NCI-H2081 (cell line): ENCODE measurements around the gene TLE3.
"Not testable (repeated sequence)": the region's sequence is repeated elsewhere in the genome, so short reads cannot be mapped to it uniquely, and the experiment has no call there.

Experiments used
- DNase-seq, 2 experiments: peaks; one replicate each; lab custom pipeline; 2025; lab: John Stamatoyannopoulos, UW

TLE3 gene

DNA sequence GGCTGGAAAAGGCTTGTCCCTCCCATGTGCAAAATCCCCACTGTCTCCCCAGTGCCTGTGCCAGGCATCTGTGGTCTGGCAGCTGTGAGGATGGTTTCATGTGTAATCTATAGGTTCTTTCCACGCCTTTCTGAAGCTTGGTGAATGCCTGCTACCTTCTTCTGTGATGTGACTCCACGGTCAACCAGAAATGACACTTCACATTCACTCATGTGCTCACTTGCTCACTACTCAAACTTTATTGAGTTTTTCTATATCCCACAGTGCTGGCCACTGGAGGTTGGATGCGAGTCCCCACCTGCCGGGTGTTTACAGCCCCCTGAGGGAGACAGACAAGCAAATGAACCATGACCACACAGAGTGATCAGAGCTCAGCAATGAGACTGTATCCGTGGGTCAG, 27.9 kb upstream of the TLE3 start:
- DNase-seq = no peak

DNA sequence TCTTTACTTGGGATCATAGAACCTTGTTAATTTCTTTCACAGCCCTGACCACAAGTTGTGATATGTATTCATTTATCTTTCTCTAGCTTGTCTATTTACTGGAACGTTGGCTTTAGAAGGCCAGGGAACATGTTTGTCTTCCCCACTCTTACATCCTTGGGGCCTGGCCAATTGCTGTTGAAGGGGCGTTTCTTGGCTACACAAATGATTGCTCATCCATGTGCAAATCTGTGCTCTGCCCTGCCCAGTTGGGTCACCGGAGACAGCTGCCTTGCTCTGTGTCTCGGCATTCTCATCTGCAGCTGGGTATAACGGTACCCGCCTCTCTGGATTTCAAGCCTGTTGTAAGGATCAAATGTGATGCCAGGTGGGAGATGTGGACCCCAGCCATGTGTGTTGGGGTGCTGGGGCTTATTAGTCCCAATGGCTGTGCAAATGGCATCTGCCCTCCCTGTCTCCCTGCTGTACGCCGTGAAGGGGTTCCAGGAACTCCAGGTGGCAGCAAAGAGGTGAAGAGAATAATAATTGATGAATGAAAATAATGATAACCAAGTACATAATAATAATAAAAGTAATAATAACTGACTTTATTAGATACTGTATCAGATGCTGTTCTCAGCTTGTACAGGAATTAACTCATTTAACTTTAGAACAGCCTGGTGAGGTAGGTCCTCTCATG, 24.0 kb upstream of the TLE3 start:
- DNase-seq = peak in 1 of 2 experiments; percentile 18

DNA sequence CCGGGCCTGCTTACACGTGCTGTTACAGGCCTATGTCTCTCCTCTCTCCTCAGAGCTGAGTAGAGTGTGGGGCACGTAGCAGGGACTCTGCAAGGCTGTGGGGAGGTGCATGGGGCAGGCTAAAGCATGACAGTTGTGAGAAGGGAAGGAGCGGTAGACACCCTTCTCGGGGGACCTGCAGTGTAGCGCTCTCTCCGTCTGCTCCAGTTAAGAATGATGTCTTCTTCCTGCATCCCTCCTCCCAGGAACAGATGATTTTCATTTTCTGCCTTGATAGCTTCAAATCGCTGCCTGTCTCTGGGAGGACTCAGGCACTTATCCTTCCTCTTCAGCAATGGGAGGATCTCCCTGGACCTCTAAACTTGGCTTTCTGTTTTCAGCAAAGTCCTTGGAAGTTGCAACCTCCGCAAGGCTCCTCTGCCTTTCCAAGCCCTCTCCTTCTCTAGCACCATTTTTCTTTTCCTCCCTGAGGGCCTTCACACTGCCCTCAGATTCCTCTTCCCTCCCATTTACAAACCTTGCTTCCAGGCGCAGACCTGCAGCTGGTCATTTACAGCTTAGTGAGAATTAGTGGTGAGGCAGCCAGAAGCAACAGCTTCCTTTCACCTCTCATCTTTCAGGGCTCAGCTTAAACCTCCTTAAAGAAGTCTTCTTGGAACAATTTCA, 23.4 kb upstream of the TLE3 start:
- no peak for DNase-seq

DNA sequence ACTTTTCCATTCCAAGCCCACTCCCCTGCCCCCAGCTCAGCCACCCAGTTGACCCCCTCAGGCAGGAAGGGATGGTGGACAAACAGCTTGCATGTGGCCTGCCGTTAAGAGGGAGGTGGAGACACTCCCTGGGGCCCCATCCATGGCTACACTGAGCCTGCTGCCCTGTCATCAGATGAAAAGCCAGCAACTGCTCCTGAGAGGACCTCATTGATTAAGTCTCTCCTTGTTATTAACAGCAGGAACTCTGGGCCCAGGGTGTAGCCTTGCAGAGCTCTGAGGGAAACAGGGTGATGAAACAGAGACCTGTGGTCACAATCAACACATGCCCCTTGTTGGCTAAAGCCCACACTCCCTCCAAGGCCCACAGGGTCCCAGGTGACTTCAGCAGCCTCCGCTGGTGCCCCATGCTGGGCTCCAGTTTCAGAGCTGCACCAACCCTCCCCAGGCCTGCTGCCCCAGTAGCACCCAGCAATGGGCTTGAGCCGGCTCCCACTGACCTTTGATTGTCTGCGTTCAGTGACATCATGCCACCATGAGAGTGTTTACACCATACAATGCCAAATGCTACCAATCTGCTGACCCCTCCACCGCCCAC, 22.3 kb upstream of the TLE3 start:
- no peak for DNase-seq

DNA sequence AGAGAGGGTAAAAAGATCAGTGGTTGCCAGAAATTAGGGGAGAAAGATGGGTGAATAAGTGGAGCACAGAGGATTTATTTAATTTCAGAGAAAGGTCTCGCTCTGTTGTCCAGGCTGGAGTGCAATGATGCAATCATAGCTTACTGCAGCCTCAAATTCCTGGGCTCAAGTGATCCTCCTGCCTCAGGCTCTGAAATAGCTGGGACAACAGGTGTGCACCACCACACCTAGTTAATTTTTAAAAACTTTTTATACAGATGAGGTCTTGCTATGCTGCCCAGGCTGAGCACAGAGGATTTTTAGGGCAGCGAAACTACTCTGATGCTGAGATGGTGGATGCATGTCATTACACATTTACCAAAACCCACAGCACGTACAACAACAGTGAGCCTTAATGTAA, 20.9 kb upstream of the TLE3 start:
- no peak for DNase-seq

DNA sequence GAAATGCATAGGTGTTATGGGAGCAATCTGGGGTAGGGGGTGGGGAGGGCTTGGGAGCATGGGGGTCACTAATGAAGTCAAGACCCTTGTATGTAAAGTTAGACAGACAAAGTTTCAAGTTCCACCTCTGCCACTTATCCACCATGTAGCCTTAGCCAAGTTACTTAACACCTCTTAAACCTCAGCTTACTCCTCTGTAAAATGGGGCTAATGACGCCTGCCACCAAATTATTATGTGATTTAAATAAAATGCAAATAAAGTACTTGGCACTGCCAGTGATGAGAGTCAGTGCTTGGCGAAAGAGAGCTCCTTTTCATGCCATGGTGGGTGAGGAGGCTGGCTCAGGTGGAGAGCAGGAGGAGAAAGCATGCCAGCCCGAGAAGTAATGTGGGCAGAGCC, 18.6 kb upstream of the TLE3 start:
- no peak for DNase-seq

DNA sequence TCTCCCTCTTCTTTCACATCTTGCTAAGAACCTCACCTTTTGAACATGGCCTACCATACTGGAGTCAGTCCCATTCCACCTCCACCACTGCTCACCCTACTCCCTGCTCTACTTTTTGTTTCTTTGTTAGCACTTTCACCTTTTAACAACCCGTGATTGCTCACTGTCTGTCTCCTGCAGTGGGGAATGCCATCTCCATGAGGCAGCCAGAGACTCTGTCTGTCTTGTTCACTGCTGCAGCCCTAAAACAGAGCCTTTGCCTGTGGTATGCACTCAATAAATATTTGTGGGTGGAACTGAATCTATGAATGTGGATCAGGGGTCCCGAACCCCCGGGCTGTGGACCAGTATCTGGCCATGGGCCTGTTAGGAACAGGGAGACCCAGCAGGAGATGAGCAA, 16.5 kb upstream of the TLE3 start:
- no peak for DNase-seq

DNA sequence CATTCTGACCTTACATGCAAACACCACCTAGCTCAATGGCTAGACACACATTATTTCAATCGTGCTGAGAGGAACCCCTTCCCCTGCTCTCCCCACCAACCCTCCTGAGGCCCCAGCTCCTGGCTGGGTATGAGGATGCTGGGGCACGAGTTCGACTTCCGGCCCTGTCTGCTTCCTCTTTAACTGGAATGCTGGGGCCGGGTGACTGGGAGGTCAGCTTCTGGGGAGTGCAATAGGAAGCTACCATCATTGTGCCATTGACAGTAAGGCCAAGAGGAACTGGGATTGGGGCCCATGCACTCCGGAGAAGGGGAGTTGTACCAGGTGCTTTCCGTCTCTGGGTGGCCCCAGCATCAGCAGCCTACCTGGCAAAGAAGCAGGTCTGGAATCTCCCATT, 15.6 kb upstream of the TLE3 start:
- no peak for DNase-seq

DNA sequence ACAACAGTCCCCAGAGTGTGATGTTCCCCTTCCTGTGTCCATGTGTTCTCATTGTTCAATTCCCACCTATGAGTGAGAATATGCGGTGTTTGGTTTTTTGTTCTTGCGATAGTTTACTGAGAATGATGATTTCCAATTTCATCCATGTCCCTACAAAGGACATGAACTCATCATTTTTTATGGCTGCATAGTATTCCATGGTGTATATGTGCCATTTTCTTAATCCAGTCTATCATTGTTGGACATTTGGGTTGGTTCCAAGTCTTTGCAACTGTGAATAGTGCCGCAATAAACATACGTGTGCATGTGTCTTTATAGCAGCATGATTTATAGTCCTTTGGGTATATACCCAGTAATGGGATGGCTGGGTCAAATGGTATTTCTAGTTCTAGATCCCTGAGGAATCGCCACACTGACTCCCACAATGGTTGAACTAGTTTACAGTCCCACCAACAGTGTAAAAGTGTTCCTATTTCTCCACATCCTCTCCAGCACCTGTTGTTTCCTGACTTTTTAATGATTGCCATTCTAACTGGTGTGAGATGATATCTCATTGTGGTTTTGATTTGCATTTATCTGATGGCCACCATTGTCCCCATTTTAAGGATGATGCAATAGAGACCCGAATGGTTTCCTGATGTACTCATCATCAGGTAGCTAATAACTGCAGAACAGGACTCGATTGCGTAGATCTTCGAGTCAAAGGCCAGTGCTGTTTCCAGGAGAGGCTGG, 15.0 kb upstream of the TLE3 start:
- not testable (repeated sequence) for DNase-seq

DNA sequence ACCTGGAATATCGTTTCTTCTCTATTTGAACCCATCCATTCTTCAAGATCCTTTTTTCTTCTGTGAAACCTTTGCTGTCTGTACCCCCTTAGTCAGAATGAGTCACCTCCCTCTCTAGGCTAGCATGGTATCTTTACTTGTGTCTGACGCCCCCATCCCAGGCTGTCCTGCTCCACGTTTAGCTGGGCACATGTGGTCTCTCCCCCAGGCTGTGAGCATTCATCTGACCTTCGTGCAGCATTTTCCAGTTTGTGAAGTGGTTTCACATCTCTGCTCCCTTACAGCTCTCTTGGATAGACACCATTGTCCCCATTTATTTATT, 14.3 kb upstream of the TLE3 start:
- no peak for DNase-seq

DNA sequence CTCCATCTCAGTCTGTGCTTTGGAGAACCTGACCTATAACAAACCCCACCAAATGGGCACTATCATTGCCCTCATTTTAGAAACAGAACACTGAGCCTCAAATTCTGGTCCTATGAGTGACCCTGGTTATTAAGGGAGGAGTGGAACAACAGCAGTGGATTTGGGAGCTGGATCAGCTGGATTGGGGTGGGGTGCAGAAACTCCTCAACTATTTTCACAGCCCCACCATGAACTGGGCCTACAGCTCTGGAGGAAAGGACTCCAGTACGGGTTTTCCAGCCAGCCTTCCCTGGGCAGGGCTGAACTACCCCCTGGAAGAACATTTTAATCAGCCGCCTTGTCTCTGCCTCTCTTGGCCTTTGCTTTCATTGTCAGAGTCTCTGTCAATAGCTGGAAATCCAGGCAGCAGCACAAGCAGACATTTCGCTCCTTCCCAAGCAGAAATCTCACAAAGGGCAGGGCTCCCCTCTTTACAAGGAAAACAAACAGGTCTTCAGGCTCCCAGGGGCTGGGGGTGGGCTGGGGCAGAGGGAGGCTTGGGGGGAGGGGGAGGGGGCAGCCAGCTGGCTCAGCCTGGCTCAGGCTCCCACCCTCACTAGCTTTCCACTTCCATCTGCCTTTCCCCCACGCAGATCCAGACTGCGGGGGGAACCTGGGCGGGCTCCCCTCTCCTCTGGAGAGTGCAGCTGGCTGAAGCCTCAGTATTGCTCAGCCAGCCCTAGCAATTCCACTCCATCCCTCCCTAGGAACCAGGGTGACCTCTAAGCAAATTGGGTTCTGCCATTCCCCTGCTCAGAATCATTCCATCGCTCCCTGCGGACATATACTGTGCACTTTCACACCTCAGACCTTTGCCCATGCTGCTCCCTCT, 13.7 kb upstream of the TLE3 start:
- peak; percentile 64 to 87 for DNase-seq

DNA sequence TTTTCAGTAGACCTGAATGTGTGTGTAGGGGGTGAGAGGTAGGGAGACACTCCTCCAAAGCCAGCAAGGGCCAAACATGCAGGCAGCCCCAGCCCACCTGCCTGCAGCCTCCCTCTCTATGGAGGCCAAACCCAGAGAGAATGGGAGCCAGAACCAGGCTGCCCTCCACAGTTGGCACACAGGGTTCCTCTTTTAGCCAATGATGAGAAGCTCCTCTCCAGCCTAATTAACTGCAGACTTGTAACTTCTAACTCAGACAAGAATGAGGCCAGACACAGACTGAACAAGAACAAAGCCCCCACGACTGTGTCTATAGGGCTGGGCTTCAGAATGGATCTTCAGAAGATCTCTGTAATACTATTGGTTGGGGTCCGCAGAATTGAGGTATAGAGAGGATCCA, 12.3 kb upstream of the TLE3 start:
- DNase-seq = no peak

DNA sequence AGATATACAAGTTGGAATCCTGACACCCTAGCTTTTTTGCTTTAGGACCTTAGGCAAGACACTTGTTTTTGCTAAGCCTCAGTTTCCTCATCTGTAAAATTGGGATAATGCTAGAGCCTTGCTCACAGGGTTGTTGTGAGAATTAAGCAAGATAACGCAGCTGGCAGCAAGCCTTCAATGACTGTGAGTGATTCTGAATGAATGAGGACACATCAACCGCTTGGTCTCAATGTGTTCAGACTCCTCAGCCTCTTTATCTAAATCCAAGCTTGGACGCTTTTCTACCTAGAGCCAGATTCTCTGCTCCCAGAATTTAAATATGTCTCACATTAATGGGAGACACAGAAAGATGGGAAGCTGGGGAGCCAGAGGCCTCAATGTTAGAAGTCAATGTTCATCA, 11.8 kb upstream of the TLE3 start:
- no peak for DNase-seq

DNA sequence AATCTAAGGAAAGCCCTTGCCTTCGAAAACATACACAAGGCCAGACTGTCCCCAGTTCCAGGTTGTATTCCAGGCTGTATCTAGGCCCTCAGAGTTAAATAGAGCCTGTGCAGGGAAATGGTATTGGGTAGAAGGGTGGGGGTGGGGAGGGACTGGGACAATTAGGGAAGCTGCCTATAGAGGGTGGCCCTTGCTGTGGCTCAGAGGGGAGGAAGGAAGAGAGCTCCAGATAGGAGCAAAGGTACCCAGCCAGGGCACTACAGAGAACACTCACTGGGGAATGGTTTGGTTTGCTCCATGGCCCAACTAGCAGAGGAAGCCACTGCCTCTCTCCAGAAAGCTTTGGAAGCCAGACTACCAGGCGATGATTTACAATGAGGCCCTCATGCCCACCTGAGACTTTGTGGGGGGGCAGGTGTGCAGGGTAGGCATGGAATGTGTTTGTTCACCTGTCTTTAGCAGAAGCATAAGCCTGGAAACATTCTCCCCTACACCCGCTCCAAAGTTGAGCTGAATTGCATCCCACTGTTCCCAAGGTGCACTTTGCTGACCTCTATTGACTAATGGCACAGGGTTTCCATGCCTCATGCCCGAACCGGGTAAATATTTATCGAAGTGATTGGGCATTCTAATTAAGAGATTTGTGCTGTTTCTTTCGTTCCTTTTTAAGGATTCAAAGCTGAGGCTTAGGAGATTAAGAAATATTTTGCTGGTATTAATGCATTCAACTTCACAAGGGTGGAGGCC, 6.3 kb upstream of the TLE3 start:
- DNase-seq = no peak

DNA sequence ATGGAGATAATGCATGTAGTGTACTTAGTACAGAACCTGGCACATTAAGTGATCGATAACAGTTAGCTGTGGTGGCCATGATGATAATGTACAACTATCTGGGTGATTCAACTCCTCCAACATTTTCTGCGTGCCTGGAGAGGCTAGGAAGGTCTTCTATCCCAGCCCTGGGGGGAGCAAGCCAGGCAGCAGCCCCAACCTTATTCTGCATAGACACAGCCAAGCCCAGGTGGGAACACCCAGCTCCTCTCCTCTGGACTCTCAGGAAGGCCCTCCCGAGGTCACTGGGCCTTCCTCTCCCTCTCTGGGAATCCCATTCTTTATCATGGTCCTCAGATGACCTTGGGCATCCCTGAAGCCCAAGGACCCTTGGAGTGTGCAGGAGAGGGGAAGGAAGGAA, 5.1 kb upstream of the TLE3 start:
- DNase-seq = no peak

DNA sequence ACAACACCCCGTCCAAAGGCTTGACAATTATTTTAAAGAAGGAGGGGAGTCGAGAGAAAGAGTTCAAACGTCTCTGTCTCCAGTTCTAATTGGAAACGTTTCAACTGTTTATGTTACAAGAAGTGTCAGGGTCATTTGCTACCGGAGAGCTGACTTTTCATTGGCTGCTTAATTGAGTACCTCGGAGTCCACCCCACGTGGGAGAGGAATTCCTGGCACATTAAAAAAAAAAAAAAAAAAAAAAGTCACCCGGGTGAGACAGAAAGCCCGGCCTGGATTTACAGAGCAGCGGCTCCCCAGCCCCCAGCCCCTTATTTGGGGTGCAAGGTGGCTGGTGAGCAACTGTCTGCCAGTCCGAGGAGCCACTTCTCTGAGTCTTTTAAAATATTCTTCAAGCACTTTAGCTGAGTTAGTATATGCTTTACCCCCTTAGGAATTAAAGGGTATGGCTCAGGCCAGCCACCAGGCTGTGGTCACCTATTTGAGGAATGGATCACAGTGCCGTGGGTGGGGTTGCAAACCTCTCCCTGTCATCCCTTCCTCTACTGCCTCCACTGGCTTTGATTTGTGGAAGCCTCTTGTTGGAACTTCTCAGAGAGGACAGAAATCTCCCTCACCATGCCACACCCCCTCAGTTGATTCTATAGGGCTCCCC, 3.9 kb upstream of the TLE3 start:
- peak; percentile 77 to 87 for DNase-seq

DNA sequence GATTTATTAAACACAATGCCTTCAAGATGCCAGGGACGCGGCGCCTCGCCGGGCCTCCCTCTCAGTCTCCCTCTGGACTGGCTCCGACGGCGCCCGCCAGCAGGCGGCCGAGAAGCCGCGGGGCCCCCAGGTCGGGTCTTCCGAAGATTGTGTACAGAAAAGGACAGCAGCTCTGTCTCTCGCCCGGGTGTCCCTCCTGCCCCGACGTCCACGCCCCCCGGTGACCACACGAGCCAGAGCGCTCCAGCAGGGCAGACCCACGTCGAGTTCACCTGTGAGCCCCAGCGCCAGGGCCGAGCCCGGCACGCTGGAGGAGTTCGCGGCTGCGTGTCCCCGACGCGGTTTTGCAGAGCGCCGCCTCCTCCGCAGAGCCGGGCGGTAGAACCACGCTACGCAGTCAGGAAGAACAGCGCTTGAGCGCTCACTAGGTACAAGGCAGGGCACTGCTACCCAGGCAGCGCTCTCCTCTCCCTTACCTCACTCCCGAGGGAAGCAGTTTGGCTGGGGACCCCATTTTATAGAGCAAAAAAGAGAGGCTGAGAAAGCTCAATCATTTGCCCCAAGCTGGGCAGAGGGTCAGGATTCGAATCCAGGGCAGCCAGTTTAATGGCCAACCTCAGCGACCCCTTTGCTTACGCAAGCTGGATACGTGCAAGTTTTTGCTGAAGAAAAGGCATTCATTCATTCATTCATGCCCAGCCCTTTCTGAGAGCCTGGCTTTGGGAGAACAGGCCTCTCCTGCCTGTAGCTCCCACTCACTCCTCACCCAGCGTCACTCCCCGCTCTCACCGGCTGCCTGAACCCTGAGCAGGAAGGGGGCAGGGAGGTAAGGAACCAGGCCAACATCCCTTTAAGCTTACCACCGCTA, 3.0 kb upstream of the TLE3 start:
- peak in 1 of 2 experiments; percentile 48 for DNase-seq

DNA sequence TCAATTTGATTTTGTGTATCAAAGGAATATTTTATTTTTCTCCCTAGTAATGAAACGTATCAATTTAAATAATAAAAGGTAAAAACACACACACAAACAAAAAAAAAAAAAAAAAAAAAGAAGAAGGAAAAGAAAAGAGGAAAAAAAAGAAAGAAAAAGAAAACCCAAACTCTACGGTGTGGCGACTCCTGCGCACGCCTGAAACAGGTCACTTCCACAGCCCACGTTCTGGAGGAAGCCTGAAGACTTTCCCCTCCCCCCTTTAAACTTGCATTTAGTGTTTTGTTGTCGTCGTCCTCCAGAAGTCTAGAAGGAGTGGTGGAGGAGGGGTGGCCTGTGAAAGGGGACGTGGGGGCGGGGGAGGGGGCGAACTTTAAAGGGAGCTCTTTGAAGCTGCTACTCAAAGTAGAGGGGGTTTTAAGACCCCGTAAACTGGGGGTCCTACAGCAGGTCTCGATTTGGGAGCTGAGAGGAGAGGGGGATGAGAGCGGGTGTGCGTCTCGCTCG, 2.3 kb upstream of the TLE3 start:
- no peak for DNase-seq

DNA sequence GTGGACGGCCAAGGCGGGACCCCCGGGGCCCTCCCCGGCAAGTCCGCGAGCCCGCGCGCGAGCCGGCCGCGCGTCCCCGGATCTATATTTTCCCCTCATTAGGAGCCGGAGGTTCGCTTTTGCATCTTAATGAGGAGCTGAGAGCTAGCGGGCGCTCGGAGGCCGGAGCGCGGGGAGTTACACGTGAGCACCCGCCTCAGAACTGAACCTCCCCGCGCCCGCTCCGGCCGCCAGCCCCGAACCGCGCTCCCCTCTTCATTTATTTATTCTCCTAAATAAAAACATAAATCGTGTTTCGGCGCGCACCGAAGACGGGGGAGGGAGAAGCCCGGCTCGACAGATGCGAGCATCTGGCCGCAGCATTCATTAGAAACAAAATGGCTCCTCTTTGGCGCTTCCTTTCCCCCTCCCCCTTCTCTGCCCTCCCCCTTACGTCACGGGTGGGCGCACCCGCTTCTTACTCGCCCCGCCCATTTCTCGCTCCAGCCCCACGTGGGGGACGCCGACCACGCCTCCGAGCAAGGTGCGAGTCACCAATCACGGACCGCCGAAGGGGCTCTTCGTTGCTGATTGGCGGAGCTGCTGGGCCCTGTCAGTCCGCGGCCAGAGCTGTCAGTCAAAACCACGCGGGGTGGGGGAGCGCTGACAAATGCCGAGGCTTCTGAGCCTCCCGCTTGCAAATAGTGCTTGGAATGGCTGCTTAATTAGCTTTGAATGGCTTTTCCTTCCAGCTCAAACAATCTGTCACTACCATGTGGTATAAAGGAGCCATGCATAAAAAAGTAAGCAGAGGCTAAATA, 1.6 kb upstream of the TLE3 start:
- DNase-seq = peak; percentile 99 to 100
